ENCODE results near the gene YTHDF1.

DNA sequence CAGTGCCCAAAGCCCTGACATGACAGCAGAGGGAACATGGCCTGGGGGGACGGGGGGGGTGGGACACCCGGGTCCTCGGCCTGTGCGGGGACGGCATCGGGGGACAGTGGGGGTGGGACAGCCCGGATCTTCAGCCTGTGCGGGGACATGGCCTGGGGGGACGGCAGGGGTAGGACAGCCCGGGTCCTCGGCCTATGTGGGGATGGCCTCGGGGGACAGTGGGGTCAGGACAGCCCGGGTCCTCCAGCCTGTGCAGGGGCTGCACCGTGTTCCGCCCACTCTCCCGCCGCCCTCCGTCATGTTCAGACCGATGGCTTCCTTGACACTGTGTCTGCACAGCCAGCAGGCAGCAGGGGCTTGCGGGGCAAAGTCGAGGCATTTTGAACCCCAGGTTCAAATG lies 26.8 kb upstream of the YTHDF1 start:
- no peak for TF ChIP-seq ZNF433 (tag by site-specific recombination; IDR thresholded peaks at IDR 0.05; ENCODE audit: low read depth)
- TF ChIP-seq, protein P1, sequence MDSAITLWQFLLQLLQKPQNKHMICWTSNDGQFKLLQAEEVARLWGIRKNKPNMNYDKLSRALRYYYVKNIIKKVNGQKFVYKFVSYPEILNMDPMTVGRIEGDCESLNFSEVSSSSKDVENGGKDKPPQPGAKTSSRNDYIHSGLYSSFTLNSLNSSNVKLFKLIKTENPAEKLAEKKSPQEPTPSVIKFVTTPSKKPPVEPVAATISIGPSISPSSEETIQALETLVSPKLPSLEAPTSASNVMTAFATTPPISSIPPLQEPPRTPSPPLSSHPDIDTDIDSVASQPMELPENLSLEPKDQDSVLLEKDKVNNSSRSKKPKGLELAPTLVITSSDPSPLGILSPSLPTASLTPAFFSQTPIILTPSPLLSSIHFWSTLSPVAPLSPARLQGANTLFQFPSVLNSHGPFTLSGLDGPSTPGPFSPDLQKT (IDR thresholded peaks at IDR 0.05; ENCODE audit: borderline replicate concordance, low read depth, low read length): no peak
- TF ChIP-seq, protein P2, sequence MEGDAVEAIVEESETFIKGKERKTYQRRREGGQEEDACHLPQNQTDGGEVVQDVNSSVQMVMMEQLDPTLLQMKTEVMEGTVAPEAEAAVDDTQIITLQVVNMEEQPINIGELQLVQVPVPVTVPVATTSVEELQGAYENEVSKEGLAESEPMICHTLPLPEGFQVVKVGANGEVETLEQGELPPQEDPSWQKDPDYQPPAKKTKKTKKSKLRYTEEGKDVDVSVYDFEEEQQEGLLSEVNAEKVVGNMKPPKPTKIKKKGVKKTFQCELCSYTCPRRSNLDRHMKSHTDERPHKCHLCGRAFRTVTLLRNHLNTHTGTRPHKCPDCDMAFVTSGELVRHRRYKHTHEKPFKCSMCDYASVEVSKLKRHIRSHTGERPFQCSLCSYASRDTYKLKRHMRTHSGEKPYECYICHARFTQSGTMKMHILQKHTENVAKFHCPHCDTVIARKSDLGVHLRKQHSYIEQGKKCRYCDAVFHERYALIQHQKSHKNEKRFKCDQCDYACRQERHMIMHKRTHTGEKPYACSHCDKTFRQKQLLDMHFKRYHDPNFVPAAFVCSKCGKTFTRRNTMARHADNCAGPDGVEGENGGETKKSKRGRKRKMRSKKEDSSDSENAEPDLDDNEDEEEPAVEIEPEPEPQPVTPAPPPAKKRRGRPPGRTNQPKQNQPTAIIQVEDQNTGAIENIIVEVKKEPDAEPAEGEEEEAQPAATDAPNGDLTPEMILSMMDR (tag by site-specific recombination; IDR thresholded peaks at IDR 0.05): no peak
- no peak for TF ChIP-seq ZNF24 (tag by site-specific recombination; IDR thresholded peaks at IDR 0.05)
- no peak for TF ChIP-seq OSR2 (tag by site-specific recombination; IDR thresholded peaks at IDR 0.05)
- no peak for TF ChIP-seq ZNF311 (tag by site-specific recombination; IDR thresholded peaks at IDR 0.05; ENCODE audit: borderline replicate concordance)
- no peak for TF ChIP-seq ZNF174 (tag by site-specific recombination; IDR thresholded peaks at IDR 0.05)
- TF ChIP-seq, protein P3, sequence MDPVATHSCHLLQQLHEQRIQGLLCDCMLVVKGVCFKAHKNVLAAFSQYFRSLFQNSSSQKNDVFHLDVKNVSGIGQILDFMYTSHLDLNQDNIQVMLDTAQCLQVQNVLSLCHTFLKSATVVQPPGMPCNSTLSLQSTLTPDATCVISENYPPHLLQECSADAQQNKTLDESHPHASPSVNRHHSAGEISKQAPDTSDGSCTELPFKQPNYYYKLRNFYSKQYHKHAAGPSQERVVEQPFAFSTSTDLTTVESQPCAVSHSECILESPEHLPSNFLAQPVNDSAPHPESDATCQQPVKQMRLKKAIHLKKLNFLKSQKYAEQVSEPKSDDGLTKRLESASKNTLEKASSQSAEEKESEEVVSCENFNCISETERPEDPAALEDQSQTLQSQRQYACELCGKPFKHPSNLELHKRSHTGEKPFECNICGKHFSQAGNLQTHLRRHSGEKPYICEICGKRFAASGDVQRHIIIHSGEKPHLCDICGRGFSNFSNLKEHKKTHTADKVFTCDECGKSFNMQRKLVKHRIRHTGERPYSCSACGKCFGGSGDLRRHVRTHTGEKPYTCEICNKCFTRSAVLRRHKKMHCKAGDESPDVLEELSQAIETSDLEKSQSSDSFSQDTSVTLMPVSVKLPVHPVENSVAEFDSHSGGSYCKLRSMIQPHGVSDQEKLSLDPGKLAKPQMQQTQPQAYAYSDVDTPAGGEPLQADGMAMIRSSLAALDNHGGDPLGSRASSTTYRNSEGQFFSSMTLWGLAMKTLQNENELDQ (tag by site-specific recombination; IDR thresholded peaks at IDR 0.05; ENCODE audit: low read depth): no peak
- TF ChIP-seq ZNF621 (tag by site-specific recombination; IDR thresholded peaks at IDR 0.05): no peak
